Dendritic cell treated with granulocyte-macrophage colony-stimulating factor and Interleukin-4, amounts not matched to agents 40 ng/mL and 50 ng/mL, for 4 days (primary cell): ENCODE measurements around the gene TRPM5.

ENCODE experiments used
- H3K27ac Mint-ChIP-seq: one replicate; pipeline ENCODE4 v1.8.0; 2022; ENCODE audit warnings: mild to moderate bottlenecking, mixed read lengths
- H3K27me3 Mint-ChIP-seq: one replicate; pipeline ENCODE4 v1.8.0; 2022; ENCODE audit warnings: mild to moderate bottlenecking, mixed read lengths
- H3K36me3 Mint-ChIP-seq: one replicate; pipeline ENCODE4 v1.8.0; 2022; ENCODE audit warnings: low read depth, mixed read lengths
- H3K4me1 Mint-ChIP-seq: one replicate; pipeline ENCODE4 v1.8.0; 2022; ENCODE audit warnings: low read depth, mixed read lengths
- H3K4me3 Mint-ChIP-seq: one replicate; pipeline ENCODE4 v1.8.0; 2022; ENCODE audit warnings: mild to moderate bottlenecking, moderate library complexity, mixed read lengths
- H3K9me3 Mint-ChIP-seq: one replicate; pipeline ENCODE4 v1.8.0; 2022; ENCODE audit warnings: mixed read lengths
- intact Hi-C: fragments of 100-400 bp; cut with micrococcal nuclease; formaldehyde crosslinking; loops from one replicate; pipeline ENCODE4 v1.15.0; 2022

Gene TRPM5

DNA sequence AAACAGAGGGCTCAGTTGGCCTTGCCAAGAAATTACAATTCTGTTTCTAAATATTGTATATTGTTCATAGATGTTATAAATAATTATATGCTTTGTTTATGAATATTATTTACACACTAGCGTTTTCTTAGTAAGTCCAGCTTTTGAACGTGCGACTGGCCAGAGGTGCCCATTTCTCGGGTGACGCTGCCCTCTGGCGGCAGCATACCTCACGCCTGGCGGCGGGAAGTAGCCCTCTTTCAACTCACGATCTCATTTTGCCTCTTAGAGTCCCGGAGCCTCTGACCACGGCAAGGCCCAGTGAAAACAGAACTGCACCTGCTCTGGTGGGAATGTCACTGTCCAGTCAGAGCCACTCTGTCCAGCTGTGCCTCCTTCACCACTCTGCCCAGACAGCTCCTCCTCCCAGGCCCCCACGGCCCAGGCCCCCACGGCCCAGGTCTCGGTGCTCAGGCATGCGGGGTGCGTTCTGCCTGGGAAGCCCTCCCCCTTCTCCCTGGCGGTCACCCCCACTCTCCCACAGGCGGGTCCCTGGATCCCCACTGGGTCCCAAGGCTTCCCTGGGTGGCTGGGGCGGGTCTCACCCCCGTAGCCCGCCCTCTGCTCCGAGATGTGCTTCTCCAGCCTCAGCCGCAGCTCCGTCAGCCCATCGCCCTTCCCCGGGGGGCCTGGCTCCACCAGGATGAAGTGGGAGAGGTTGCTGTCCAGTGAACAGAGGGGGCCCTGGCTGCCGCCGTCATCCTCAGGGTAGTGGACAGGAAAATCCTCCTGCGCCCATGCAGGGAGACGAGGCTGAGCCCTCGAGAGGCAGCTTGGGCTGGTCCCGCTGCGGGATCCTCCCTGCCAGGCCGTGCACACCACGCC is 24.4 kb downstream of the TRPM5 start:
- Mint-ChIP-seq H3K27ac (no peak overlapping the region), H3K4me1 (no peaks in the 10 kb centered on the region), H3K4me3 (no peak overlapping the region), H3K27me3 (peaks cover 47% of the 10 kb centered on the region), H3K36me3 (no peaks in the 10 kb centered on the region), H3K9me3 (no peaks in the 10 kb centered on the region)
- intact Hi-C loops = loop anchor here (1.0 to 2.0 kb wide), 3 partner anchors 115 to 233 kb away; no protein-coding TSS in a partner anchor

DNA sequence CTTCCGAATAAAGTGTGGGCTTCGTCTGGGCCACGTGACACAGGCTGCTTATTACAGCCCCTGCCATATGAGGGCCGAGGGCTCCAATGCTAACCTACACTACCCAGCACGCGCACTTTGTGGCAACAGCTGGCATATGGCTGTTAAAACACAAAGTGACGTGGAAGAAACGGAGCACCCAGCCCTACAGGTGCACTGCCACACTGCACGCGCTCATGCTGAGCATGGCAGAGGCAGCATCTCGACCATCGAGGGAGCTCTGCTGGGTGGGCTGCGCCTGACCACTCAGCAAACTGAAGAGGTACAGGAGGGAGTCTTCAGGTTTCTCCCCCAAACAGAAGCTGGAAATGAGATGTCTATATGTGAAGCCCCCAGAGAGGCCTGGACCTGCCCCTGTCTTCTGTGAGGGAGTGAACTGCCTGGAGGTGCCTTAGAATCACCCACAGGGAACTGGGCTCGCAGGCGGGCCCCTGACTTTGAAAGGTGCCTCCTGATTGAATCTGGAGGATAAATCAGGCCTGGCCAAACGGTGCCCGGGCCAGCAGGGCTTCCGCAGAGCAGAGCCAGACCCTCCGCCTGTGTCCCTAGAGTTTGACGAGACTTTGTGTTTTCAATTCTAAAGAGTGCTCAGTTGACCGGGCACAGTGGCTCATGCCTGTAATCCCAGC is 25.5 kb downstream of the TRPM5 start:
- H3K4me1 Mint-ChIP-seq = no peaks in the 10 kb centered on the region
- peaks cover 41% of the 10 kb centered on the region for H3K27me3 Mint-ChIP-seq
- H3K27ac Mint-ChIP-seq = no peak overlapping the region
- no peaks in the 10 kb centered on the region for H3K36me3 Mint-ChIP-seq
- H3K4me3 Mint-ChIP-seq = no peak overlapping the region
- intact Hi-C loops = loop anchor here (1.0 to 2.0 kb wide), 2 partner anchors 114 to 222 kb away; no protein-coding TSS in a partner anchor
- H3K9me3 Mint-ChIP-seq = no peaks in the 10 kb centered on the region

DNA sequence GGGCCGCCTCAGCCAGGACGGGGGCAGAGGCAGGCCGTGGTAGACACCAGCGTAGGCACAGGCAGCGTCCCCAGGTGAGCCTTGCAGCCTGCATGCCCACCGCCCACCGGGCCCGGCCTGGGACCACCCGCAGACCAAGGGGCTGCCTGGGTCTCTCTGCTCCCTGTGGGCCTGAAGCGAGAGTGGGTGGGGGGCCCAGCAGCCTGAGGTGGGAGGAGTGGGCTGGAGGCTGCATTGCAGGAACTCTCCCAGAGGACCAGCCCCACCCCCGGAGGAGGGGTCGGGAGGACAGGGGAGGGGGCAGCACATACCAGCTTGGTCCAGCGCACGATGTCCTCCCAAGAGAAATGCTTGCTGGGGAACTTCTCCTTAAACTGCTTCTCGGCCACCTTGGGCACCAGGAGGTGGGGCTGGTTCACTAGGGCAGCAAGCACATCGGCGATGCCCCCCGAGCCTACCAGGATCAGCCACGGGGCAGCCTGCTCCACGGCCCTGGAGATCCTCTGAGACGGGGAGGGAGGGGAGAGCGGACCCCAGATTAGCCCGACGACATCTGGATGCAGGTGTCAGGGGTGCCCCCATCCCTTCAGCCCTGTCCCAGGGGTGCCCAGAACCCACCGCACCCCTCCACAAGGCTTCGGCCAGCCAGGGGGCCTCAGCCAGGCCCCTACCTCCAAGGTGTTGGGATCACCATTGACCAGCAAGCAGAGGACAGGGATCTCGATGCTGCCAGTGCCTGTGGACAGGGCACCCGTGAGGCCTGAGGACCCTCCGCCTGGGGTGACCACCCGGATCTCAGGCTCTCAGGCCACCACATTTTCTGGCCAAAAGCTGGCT is 26.2 kb downstream of the TRPM5 start:
- Mint-ChIP-seq H3K27me3 (peaks cover 36% of the 10 kb centered on the region), H3K27ac (no peak overlapping the region), H3K9me3 (no peaks in the 10 kb centered on the region), H3K4me3 (no peak overlapping the region), H3K36me3 (no peaks in the 10 kb centered on the region), H3K4me1 (no peaks in the 10 kb centered on the region)
- intact Hi-C loops = loop anchor here (2.0 kb wide), 1 partner anchor 221 kb away; no protein-coding TSS in a partner anchor

DNA sequence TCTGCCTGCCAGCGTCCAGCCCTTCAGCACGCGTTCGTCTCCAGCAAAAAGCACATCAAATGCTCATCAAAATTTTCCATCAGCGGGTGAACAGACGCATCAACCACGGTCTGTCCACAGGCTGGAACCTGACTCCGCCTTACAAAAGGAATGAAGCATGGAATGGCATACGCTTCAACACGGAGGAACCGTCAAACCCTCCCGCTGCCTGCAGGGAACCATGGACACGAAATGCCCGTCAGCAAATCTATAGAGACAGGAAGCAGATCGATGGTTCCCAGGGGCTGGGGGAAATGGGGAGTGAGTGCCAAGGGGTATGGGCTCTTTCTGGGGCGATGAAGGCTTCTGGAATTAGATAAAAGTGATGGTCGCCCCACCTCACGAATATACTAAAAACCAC is 27.5 kb downstream of the TRPM5 start:
- Mint-ChIP-seq H3K27me3 (peaks cover 37% of the 10 kb centered on the region), H3K4me3 (no peak overlapping the region), H3K27ac (no peak overlapping the region), H3K4me1 (no peaks in the 10 kb centered on the region), H3K9me3 (no peaks in the 10 kb centered on the region), H3K36me3 (no peaks in the 10 kb centered on the region)
- intact Hi-C loops = no loop called here

DNA sequence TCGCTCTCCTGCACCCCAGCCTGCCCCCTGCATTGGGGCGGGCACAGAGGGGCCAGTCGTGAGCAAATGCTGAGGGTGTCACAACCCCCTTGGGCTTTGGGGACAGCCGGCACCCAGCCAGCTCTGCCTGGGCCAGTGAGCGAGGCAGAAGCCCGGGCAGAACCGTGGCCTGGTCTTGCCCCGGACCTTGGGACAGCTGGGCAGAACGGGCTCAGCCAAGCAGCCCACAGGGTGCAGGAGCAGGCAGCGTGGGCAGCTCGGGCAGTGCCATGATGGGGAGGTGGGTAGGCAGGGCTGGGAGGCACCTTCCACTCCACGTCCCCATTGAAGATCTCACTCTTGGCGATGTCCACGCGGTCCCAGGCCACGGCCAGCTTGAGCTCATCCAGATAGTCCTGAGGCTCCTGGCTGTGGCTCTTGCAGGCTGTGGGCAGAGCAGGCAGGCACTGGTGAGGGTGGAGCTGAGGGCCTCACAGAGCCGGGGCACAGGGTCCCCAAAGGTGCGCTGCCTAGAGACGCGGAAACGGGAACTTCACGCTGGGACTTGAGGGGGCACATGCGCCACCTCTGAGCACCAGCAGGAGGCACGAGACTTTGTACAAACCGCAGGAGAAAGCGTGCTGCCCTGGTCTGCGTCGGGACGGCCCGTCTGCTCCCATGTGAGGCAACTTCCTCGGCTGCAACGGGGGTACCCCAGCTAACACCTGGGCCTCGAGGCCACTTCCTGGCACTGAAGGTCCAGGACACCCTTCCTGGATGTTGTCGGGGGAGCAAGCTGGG is 28.5 kb downstream of the TRPM5 start:
- peaks cover 32% of the 10 kb centered on the region for H3K27me3 Mint-ChIP-seq
- H3K36me3 Mint-ChIP-seq = no peaks in the 10 kb centered on the region
- no peak overlapping the region for H3K27ac Mint-ChIP-seq
- H3K9me3 Mint-ChIP-seq = no peaks in the 10 kb centered on the region
- no peaks in the 10 kb centered on the region for H3K4me1 Mint-ChIP-seq
- H3K4me3 Mint-ChIP-seq = no peak overlapping the region
- intact Hi-C loops = no loop called here

DNA sequence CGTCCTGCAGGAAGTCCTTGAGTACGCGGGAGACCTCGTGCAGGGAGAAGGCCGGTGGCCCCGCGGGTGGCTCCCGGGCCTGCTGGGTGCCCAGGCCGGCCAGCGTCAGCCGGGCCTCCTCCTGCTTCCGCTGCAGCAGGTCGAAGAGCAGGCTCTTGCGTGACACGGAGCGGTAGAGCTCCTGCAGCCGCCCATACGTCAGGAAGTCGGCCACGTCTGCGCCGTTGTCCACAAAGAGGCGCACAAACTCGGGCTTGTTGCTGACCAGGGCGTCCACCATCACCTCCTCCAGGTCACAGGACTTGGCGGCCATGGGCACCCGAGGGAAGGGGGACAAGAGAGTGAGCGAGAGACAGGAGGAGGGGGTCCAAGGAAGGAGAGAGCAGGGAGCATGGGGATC is 29.1 kb downstream of the TRPM5 start:
- H3K4me3 Mint-ChIP-seq = no peak overlapping the region
- no peaks in the 10 kb centered on the region for H3K36me3 Mint-ChIP-seq
- H3K27me3 Mint-ChIP-seq = peaks cover 33% of the 10 kb centered on the region
- H3K9me3 Mint-ChIP-seq = no peaks in the 10 kb centered on the region
- H3K27ac Mint-ChIP-seq = no peak overlapping the region
- intact Hi-C loops = no loop called here
- H3K4me1 Mint-ChIP-seq = no peaks in the 10 kb centered on the region

DNA sequence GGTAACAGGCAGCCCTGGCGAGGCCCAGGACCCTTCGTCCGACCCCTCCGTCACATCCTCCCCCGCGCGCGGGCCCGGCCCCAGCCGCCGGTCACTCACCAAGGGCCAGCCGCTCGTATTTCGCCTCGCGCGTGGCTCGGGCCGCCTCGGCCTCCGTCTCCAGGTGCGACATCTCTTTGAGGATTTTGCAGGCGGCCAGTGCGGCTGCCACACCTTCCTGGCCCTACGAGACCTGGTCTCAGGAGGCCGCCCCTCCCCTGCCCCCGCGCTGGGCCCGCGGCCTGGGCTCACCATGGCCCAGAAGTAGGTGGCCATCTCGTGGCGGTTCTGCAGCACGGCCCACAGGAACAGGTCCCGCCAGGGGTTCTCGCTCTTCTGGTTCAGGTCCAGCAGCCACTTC is 29.7 kb downstream of the TRPM5 start:
- Mint-ChIP-seq H3K4me3 (no peak overlapping the region), H3K4me1 (no peaks in the 10 kb centered on the region), H3K9me3 (no peaks in the 10 kb centered on the region), H3K36me3 (no peaks in the 10 kb centered on the region), H3K27me3 (peaks cover 30% of the 10 kb centered on the region), H3K27ac (no peak overlapping the region)
- intact Hi-C loops = no loop called here

DNA sequence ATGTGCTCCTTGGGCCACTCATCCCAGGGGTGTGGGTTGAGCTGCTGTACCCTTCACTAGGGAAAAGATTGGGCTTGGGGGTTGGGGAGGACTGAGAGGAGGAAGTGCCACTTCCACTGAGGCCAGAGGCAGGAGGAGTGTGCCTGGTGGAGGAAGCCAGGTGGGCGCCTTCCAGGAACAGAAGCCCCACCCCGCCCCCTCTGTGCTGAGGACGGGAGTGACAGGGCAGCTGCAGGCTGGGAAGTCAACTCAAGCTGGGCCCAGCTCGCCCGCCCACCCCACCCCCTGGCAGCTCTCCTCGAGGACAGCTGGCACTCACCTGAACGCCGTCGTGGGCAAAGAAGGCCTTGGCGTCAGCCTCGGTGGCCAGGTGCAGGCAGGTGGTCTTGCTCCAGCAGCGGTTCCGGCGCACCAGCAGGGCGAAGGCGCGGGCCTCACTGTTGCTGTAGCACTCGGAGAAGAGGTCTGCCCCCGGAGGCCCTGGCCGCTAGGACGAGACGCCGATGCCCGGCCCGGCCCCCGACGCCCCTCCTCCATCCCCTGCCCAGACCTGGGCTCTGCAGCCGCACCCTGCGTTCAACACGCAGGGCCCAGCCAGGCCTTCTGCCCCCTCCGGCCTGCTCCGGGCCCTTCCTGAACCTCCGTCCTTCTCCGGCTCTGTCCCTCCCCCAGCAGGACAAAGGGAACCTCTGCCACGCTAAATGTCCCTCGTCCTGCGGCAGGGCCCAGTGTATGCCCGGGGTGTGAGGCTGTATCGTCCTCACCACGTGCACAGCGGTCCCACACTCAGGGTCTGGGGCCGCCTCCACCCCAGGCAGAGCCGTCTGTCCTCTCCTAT is 30.4 kb downstream of the TRPM5 start:
- Mint-ChIP-seq H3K36me3 (no peaks in the 10 kb centered on the region), H3K9me3 (no peaks in the 10 kb centered on the region), H3K4me1 (no peaks in the 10 kb centered on the region), H3K27ac (no peak overlapping the region), H3K4me3 (no peak overlapping the region), H3K27me3 (peaks cover 33% of the 10 kb centered on the region)
- intact Hi-C loops = no loop called here

DNA sequence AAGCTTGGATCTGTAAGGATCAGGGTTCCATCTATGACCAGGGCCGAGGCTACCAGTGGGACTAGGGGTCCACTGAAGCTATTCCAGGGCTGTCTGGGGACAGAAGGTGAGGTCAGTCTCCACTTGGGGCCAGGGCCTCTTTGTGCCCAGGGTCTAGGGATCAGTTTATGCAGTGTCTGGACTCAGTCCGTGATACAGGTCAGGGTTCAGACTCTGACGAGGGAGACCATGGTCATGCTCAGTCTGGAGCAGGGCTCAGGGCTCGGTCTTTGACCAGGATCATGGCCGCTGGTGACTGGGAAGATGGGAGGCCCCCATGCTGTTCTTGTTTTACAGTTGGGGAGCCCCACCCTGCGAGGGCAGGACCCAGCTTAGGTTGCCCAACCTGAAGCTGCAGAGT is 32.0 kb downstream of the TRPM5 start:
- H3K4me3 Mint-ChIP-seq = no peak overlapping the region
- H3K9me3 Mint-ChIP-seq = no peaks in the 10 kb centered on the region
- no peaks in the 10 kb centered on the region for H3K36me3 Mint-ChIP-seq
- no peaks in the 10 kb centered on the region for H3K4me1 Mint-ChIP-seq
- H3K27me3 Mint-ChIP-seq = peaks cover 35% of the 10 kb centered on the region
- intact Hi-C loops = no loop called here
- H3K27ac Mint-ChIP-seq = no peak overlapping the region

DNA sequence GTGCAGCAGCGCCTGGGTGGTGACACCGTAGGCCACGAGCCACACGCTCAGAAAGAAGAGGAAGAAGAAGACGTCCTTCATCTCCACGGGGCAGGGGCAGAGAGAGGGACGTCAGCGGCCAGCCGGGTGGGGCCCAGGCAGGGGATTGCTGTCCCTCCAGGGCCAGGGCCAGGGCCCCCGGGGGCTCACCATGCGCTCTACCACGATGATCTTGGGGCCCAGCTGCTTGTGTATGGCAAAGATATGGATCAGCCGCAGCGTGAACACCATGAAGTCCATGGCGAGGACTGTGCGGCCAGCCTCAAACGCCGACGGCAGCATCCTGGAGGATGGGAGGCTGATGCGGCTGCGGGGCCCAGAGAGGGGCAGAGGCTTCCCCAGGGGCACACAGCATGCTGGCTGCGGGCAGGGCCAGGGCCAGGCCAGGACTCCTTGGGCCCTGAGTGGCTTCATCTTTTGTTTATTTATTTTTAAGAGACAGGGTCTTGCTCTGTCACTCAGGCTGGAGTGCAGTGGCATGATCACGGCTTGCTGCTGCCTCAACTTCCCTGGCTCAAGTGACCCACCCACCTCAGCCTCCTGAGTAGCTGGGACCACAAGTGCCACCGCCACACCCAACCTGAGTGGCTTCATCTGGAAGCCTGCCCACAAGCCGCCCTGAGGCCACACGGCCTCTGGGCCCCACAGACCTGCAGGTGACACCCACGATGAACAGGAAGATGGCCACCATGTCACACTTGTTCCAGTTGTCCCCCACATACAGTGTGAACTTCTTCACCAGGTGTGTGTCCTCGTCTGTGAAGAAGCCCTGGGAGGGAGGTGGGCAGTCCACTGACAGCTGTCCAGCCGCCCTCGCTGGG is 32.6 kb downstream of the TRPM5 start:
- Mint-ChIP-seq H3K9me3 (no peaks in the 10 kb centered on the region), H3K4me3 (no peak overlapping the region), H3K36me3 (no peaks in the 10 kb centered on the region), H3K27ac (no peak overlapping the region), H3K27me3 (peaks cover 34% of the 10 kb centered on the region), H3K4me1 (no peaks in the 10 kb centered on the region)
- intact Hi-C loops = no loop called here

DNA sequence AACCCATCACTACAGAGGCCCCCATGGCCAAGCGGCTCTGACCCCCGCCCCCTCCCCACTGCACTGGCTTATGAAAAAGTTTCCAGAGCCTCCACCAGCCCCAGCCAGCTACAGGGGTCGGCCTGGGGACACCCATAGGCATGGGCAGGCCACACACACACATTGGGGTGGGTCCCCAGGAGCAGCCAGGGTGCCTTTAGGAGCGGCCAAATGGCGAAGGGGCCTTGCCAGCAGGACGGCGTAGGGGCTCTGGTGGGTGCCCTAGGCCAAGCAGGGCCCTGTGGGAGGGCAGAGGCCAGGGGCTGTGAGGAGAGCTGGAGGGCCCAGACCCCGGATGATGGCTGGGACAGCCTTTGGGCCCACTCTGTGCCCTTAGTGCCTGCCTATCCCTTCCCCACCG is 33.7 kb downstream of the TRPM5 start:
- H3K4me1 Mint-ChIP-seq = no peaks in the 10 kb centered on the region
- intact Hi-C loops = no loop called here
- no peaks in the 10 kb centered on the region for H3K36me3 Mint-ChIP-seq
- no peak overlapping the region for H3K4me3 Mint-ChIP-seq
- no peak overlapping the region for H3K27ac Mint-ChIP-seq
- no peaks in the 10 kb centered on the region for H3K9me3 Mint-ChIP-seq
- H3K27me3 Mint-ChIP-seq = peaks cover 24% of the 10 kb centered on the region
